IMR-90 (cell line): ENCODE data around the gene TSEN15. TPM values are rescaled to one million over a fixed set of nuclear protein-coding genes. Genes with fewer than 3 reads are reported as not detected.

ENCODE experiments used
- ATAC-seq: fragments of 200-7000 bp; cut with Tn5 transposase; 2 replicates; pipeline ENCODE4 v1.9.1; 2020; ENCODE audit warnings: low read depth, mild to moderate bottlenecking, moderate library complexity
- BruUV-seq: library from RNA; stranded (reverse); fragments of 400-500 nt; replicated peaks from 2 replicates; lab custom pipeline; 2021; lab: Mats Ljungman, UMichigan
- CTCF ChIA-PET: fragments of 300-600 bp; formaldehyde crosslinking; extraction: SDS; loops from one replicate; lab custom pipeline; 2021; ENCODE audit warnings: antibody characterized with exemption; lab: Yijun Ruan, JAX
- POLR2A ChIA-PET: fragments of 300-600 bp; sonication (Branson Sonifier 250); formaldehyde crosslinking; loops from one replicate; lab custom pipeline; 2022; ENCODE audit warnings: antibody characterized with exemption; ENCODE audit not compliant: unreplicated experiment; lab: Charles Lee
- DNase-seq: peaks from one replicate; pipeline ENCODE4 v3.0.0; 2013
- H2AFZ ChIP-seq: replicated peaks from 2 replicates; pipeline ENCODE3; 2013; ENCODE audit warnings: low read length, mild to moderate bottlenecking; ENCODE audit not compliant: poor library complexity
- H2AK5ac ChIP-seq: 2 replicates; pipeline ENCODE4 v1.6.1; 2013; ENCODE audit warnings: low read depth, low read length, inconsistent platforms
- H2AK9ac ChIP-seq: replicated peaks from 2 replicates; pipeline ENCODE3; 2013; ENCODE audit warnings: mild to moderate bottlenecking, low read depth, low read length, moderate library complexity; ENCODE audit not compliant: poor library complexity
- H2BK120ac ChIP-seq: 2 replicates; pipeline ENCODE4 v1.6.1; 2013; ENCODE audit warnings: low read depth, low read length, inconsistent platforms
- H2BK15ac ChIP-seq: 3 replicates; pipeline ENCODE4 v1.6.1; 2013; ENCODE audit warnings: low read depth, low read length, inconsistent platforms
- H2BK20ac ChIP-seq: 2 replicates; pipeline ENCODE4 v1.6.1; 2013; ENCODE audit warnings: low read depth, mild to moderate bottlenecking, inconsistent platforms, low read length, moderate library complexity
- H2BK5ac ChIP-seq: 2 replicates; pipeline ENCODE4 v1.6.1; 2013; ENCODE audit warnings: mild to moderate bottlenecking, low read depth, low read length, inconsistent platforms; ENCODE audit not compliant: poor library complexity, severe bottlenecking
- H3K14ac ChIP-seq: replicated peaks from 2 replicates; pipeline ENCODE4 v1.6.1; 2013; ENCODE audit warnings: low read depth, low read length, inconsistent platforms
- H3K18ac ChIP-seq: 2 replicates; pipeline ENCODE4 v1.6.1; 2013; ENCODE audit warnings: low read depth, low read length, control low read depth
- H3K23ac ChIP-seq: 2 replicates; pipeline ENCODE4 v1.6.1; 2013; ENCODE audit warnings: low read depth, low read length, inconsistent platforms
- H3K27ac ChIP-seq: 2 replicates; pipeline ENCODE4 v1.5.1; 2013; ENCODE audit warnings: mild to moderate bottlenecking, control low read depth, low read length; ENCODE audit not compliant: insufficient read depth
- H3K27me3 ChIP-seq: 2 replicates; pipeline ENCODE4 v1.6.1; 2013; ENCODE audit warnings: low read length; ENCODE audit not compliant: control insufficient read depth, insufficient read depth
- H3K36me3 ChIP-seq: 2 replicates; pipeline ENCODE4 v1.6.1; 2013; ENCODE audit warnings: low read length, mixed read lengths; ENCODE audit not compliant: control insufficient read depth, insufficient read depth
- H3K4ac ChIP-seq: 2 replicates; pipeline ENCODE4 v1.6.1; 2013; ENCODE audit warnings: low read depth, low read length, inconsistent platforms
- H3K4me1 ChIP-seq: 2 replicates; pipeline ENCODE4 v1.6.1; 2013; ENCODE audit warnings: low read length, mixed read lengths; ENCODE audit not compliant: control insufficient read depth, insufficient read depth
- H3K4me2 ChIP-seq: 2 replicates; pipeline ENCODE4 v1.6.1; 2013; ENCODE audit warnings: low read depth, mild to moderate bottlenecking, control low read depth, low read length, moderate library complexity
- H3K4me3 ChIP-seq: 2 replicates; pipeline ENCODE4 v1.5.1; 2013; ENCODE audit warnings: low read depth, mild to moderate bottlenecking, control low read depth, low read length, moderate library complexity; ENCODE audit not compliant: insufficient read depth
- H3K56ac ChIP-seq: 2 replicates; pipeline ENCODE4 v1.6.1; 2013; ENCODE audit warnings: low read length, inconsistent platforms; ENCODE audit not compliant: insufficient read depth; ENCODE audit errors: extremely low read depth
- H3K79me1 ChIP-seq, 2 experiments: 2 replicates each; pipeline ENCODE4 v1.6.1; 2013; ENCODE audit warnings: low read length in 2 of 2, inconsistent platforms in 1 of 2, low read depth in 1 of 2
- H3K9ac ChIP-seq: 2 replicates; pipeline ENCODE4 v1.6.1; 2013; ENCODE audit warnings: low read depth, low read length, control low read depth
- H3K9me1 ChIP-seq: 2 replicates; pipeline ENCODE4 v1.6.1; 2013; ENCODE audit warnings: low read length, inconsistent platforms; ENCODE audit not compliant: insufficient read depth
- H3K9me3 ChIP-seq: 2 replicates; pipeline ENCODE4 v1.6.1; 2013; ENCODE audit warnings: low read length; ENCODE audit not compliant: control insufficient read depth, insufficient read depth
- H4K20me1 ChIP-seq: 2 replicates; pipeline ENCODE4 v1.6.1; 2013; ENCODE audit warnings: low read length, inconsistent platforms; ENCODE audit not compliant: insufficient read depth
- H4K5ac ChIP-seq: 2 replicates; pipeline ENCODE4 v1.6.1; 2013; ENCODE audit warnings: mild to moderate bottlenecking, low read depth, low read length, control low read depth
- H4K8ac ChIP-seq, 2 experiments: 2 replicates each; pipeline ENCODE4 v1.6.1; 2013; ENCODE audit warnings: low read depth in 2 of 2, low read length in 2 of 2, control low read depth in 1 of 2, inconsistent platforms in 1 of 2
- H4K91ac ChIP-seq: 2 replicates; pipeline ENCODE4 v1.6.1; 2013; ENCODE audit warnings: low read depth, low read length, inconsistent platforms; ENCODE audit not compliant: insufficient read depth
- CHD1 ChIP-seq: IDR thresholded peaks from 2 replicates; pipeline ENCODE4 v1.6.1; 2012; ENCODE audit warnings: low read depth, low read length, improper control_type of control experiment
- FOS ChIP-seq: fragments of 150-350 bp; IDR thresholded peaks from 2 replicates; pipeline ENCODE4 v1.6.1; 2016; ENCODE audit warnings: low read depth, low read length
- MAFK ChIP-seq: IDR thresholded peaks from 2 replicates; pipeline ENCODE4 v1.6.1; 2012; ENCODE audit warnings: low read depth, low read length, improper control_type of control experiment
- MAZ ChIP-seq: IDR thresholded peaks from 2 replicates; pipeline ENCODE4 v1.6.1; 2012; ENCODE audit warnings: low read depth, mild to moderate bottlenecking, low read length, improper control_type of control experiment, moderate library complexity, borderline replicate concordance
- MXI1 ChIP-seq: IDR thresholded peaks from 2 replicates; pipeline ENCODE4 v1.6.1; 2012; ENCODE audit warnings: low read depth, mild to moderate bottlenecking, low read length, moderate library complexity, borderline replicate concordance
- NFE2L2 ChIP-seq: fragments of 150-350 bp; IDR thresholded peaks from 2 replicates; pipeline ENCODE4 v1.6.1; 2016; ENCODE audit warnings: low read depth, mild to moderate bottlenecking, low read length
- POLR2A ChIP-seq: IDR thresholded peaks from 2 replicates; pipeline ENCODE4 v1.6.1; 2012; ENCODE audit warnings: mild to moderate bottlenecking, low read depth, low read length
- RCOR1 ChIP-seq: IDR thresholded peaks from 2 replicates; pipeline ENCODE4 v1.6.1; 2012; ENCODE audit warnings: mild to moderate bottlenecking, low read length, improper control_type of control experiment; ENCODE audit not compliant: insufficient replicate concordance
- RFX5 ChIP-seq: IDR thresholded peaks from 2 replicates; pipeline ENCODE4 v1.8.0; 2012; ENCODE audit warnings: low read depth, mild to moderate bottlenecking, low read length, moderate library complexity
- SMC3 ChIP-seq: fragments of 150-350 bp; IDR thresholded peaks from 2 replicates; pipeline ENCODE4 v1.6.1; 2016; ENCODE audit warnings: low read depth, mild to moderate bottlenecking, antibody characterized with exemption, low read length, moderate library complexity
- USF2 ChIP-seq: fragments of 150-350 bp; IDR thresholded peaks from 2 replicates; pipeline ENCODE4 v1.6.1; 2017; ENCODE audit warnings: mild to moderate bottlenecking, antibody characterized with exemption, low read length, low read depth
- WGBS, 2 experiments: methylation state at CpG; one replicate each; pipeline versions ENCODE4 v1.1.5 to v1.1.7; 2013; ENCODE audit warnings: missing lambda C conversion rate in 2 of 2; ENCODE audit not compliant: insufficient read length in 1 of 2; ENCODE audit errors: extremely low coverage in 2 of 2; 5-methylcytosine and 5-hydroxymethylcytosine counted together
- dilution Hi-C: fragments of 300-500 bp; cut with HindIII; formaldehyde crosslinking; loops from one replicate; pipeline ENCODE4 v1.14.3; 2018; ENCODE audit warnings: low sequenced_read_pairs; ENCODE audit not compliant: unreplicated experiment
- in situ Hi-C: fragments of 300-500 bp; cut with MboI; formaldehyde crosslinking; loops from 3 replicates; pipeline ENCODE4 v1.14.3; 2019; ENCODE audit warnings: low sequenced_read_pairs, inconsistent platforms, mixed read lengths
- intact Hi-C: fragments of 100-400 bp; cut with micrococcal nuclease; formaldehyde crosslinking; loops from 2 replicates; pipeline ENCODE4 v1.10.0; 2022
- polyA plus RNA-seq, 3 experiments: library from polyadenylated mRNA; depleted of rRNA; stranded (reverse); fragments of >200 nt; gene quantifications; 2 replicates each; pipeline ENCODE4 v1.2.3, GENCODE V29; 2012; ENCODE audit warnings: low replicate concordance in 1 of 3
- total RNA-seq: library from RNA; depleted of rRNA; stranded (reverse); fragments of >200 nt; gene quantifications from 2 replicates; pipeline ENCODE4 v1.2.3, GENCODE V29; 2012

Gene TSEN15
- total and polyA plus RNA-seq, 2 of the 4 experiments (the other 2 are of a cell fraction): 32.4 to 45.0 TPM

GRCh38 chr1:184014271-184014670 lies 37.3 kb upstream of the TSEN15 start:
- H3K4me1 ChIP-seq: no peaks in the 10 kb centered on the region
- POLR2A ChIA-PET: no interaction called here
- H3K4ac ChIP-seq: no peak overlapping the region
- no peaks in the 10 kb centered on the region for H4K20me1 ChIP-seq
- H3K27ac ChIP-seq: no peak overlapping the region
- no peak overlapping the region for H4K5ac ChIP-seq
- no peaks in the 10 kb centered on the region for H3K36me3 ChIP-seq
- CTCF ChIA-PET: no interaction called here
- WGBS, 2 experiments: 82% methylated on average over 2 of the region's 2 CpGs; no CpG with 5 or more reads in 1 of the 2 experiments
- no peak overlapping the region for H4K91ac ChIP-seq
- intact Hi-C loops: no loop called here
- no peaks in the 10 kb centered on the region for H3K27me3 ChIP-seq
- H3K18ac ChIP-seq: no peak overlapping the region
- H3K9me1 ChIP-seq: no peaks in the 10 kb centered on the region
- TF ChIP-seq RCOR1: no peak
- TF ChIP-seq MAFK: no peak
- TF ChIP-seq POLR2A: no peak
- no peak for TF ChIP-seq FOS
- no peak for TF ChIP-seq USF2
- TF ChIP-seq NFE2L2: no peak
- no peak for TF ChIP-seq RFX5
- no peak for TF ChIP-seq CHD1
- TF ChIP-seq MAZ: no peak
- TF ChIP-seq MXI1: no peak
- no peak for TF ChIP-seq SMC3
- peaks cover 5% of the 10 kb centered on the region for H3K9me3 ChIP-seq
- dilution Hi-C loops: no loop called here
- no peak overlapping the region for H4K8ac ChIP-seq
- H3K9ac ChIP-seq: no peak overlapping the region
- in situ Hi-C loops: no loop called here
- H3K56ac ChIP-seq: no peak overlapping the region
- no peak overlapping the region for H3K4me2 ChIP-seq
- H2AK9ac ChIP-seq: no peak overlapping the region
- no peak overlapping the region for H2BK20ac ChIP-seq
- no peaks in the 10 kb centered on the region for H3K79me1 ChIP-seq
- H2BK120ac ChIP-seq: no peak overlapping the region
- no peak overlapping the region for H3K23ac ChIP-seq
- BruUV-seq: no TSS peak
- H2BK5ac ChIP-seq: no peak overlapping the region
- no peak overlapping the region for H3K4me3 ChIP-seq
- H2BK15ac ChIP-seq: no peak overlapping the region
- H2AK5ac ChIP-seq: no peak overlapping the region
- ATAC-seq (no peak), DNase-seq (no peak)
- H3K14ac ChIP-seq: no peak overlapping the region
- H2AFZ ChIP-seq: no peak overlapping the region
